Caco-2 (cell line): Measurements from ENCODE around the gene CNTNAP5. TPM values are rescaled to one million over a fixed set of nuclear protein-coding genes. Genes with fewer than 3 reads are reported as not detected.

ENCODE experiments used
- BruUV-seq: library from RNA; stranded (reverse); fragments of 400-500 nt; replicated peaks from 2 replicates; lab custom pipeline; 2021; lab: Mats Ljungman, UMichigan
- CTCF ChIA-PET: fragments of 300-600 bp; sonication (Branson Sonifier 250); formaldehyde crosslinking; loops from one replicate; lab custom pipeline; 2022; ENCODE audit warnings: antibody characterized with exemption; lab: Charles Lee
- POLR2A ChIA-PET: fragments of 300-600 bp; sonication (Branson Sonifier 250); formaldehyde crosslinking; loops from one replicate; lab custom pipeline; 2022; ENCODE audit warnings: antibody characterized with exemption; lab: Charles Lee
- DNase-seq, 2 experiments: peaks; one replicate each; pipeline versions ENCODE4 v3.0.0 to v3.0.0-alpha.2; 2020 to 2022
- H3K27me3 ChIP-seq: replicated peaks from 2 replicates; pipeline ENCODE4 v1.6.0; 2011; ENCODE audit warnings: low read length; ENCODE audit not compliant: control insufficient read depth, insufficient read depth
- H3K36me3 ChIP-seq: 2 replicates; pipeline ENCODE4 v1.5.1; 2011; ENCODE audit warnings: low read length; ENCODE audit not compliant: control insufficient read depth, insufficient read depth
- H3K4me1 ChIP-seq: fragments of 250-450 bp; sonication (Bioruptor Pico); 2 replicates; pipeline ENCODE4 v1.5.1; 2020; ENCODE audit warnings: mild to moderate bottlenecking
- H3K4me3 ChIP-seq: 2 replicates; pipeline ENCODE4 v1.5.1; 2011; ENCODE audit warnings: low read depth, mild to moderate bottlenecking, control low read depth, low read length
- H3K9me3 ChIP-seq: fragments of 250-450 bp; sonication (Bioruptor Pico); 2 replicates; pipeline ENCODE4 v1.5.1; 2020; ENCODE audit warnings: mild to moderate bottlenecking, moderate library complexity
- H3K27ac Mint-ChIP-seq: one replicate; pipeline ENCODE4 v1.8.0; 2022; ENCODE audit warnings: mixed read lengths; ENCODE audit not compliant: unreplicated experiment
- H3K27me3 Mint-ChIP-seq: one replicate; pipeline ENCODE4 v1.8.0; 2022; ENCODE audit warnings: mixed read lengths; ENCODE audit not compliant: insufficient read depth, unreplicated experiment
- H3K36me3 Mint-ChIP-seq: one replicate; pipeline ENCODE4 v1.8.0; 2022; ENCODE audit warnings: mild to moderate bottlenecking, mixed read lengths; ENCODE audit not compliant: insufficient read depth, unreplicated experiment
- H3K4me1 Mint-ChIP-seq: one replicate; pipeline ENCODE4 v1.8.0; 2022; ENCODE audit warnings: low read depth, mixed read lengths; ENCODE audit not compliant: unreplicated experiment
- H3K4me3 Mint-ChIP-seq: one replicate; pipeline ENCODE4 v1.8.0; 2022; ENCODE audit warnings: mild to moderate bottlenecking, moderate library complexity, mixed read lengths; ENCODE audit not compliant: unreplicated experiment
- H3K9me3 Mint-ChIP-seq: one replicate; pipeline ENCODE4 v1.8.0; 2022; ENCODE audit warnings: mixed read lengths; ENCODE audit not compliant: unreplicated experiment
- intact Hi-C: fragments of 100-400 bp; cut with micrococcal nuclease; formaldehyde crosslinking; loops from one replicate; pipeline ENCODE4 v1.10.0; 2022; ENCODE audit not compliant: unreplicated experiment
- total RNA-seq: library from RNA; stranded (reverse); gene quantifications from 2 replicates; pipeline ENCODE4 v1.2.3, GENCODE V29; 2022
- TF ChIP-seq, protein P1 (sequence below), 2 experiments: fragments of 200-600 bp in 1 of 2; IDR thresholded peaks; 1 replicate in 1 of 2; 2 replicates in 1 of 2; pipeline versions ENCODE4 v1.5.1 to v1.8.0; 2011 to 2022; ENCODE audit warnings: antibody characterized with exemption in 1 of 2, control low read depth in 1 of 2, inconsistent platforms in 1 of 2, low read depth in 1 of 2, low read length in 1 of 2, mild to moderate bottlenecking in 1 of 2, moderate library complexity in 1 of 2; ENCODE audit not compliant: insufficient read depth in 1 of 2, severe bottlenecking in 1 of 2, unreplicated experiment in 1 of 2

CNTNAP5 gene
- total RNA-seq, 1 experiment from 2014 or later = 0.14 TPM

DNA sequence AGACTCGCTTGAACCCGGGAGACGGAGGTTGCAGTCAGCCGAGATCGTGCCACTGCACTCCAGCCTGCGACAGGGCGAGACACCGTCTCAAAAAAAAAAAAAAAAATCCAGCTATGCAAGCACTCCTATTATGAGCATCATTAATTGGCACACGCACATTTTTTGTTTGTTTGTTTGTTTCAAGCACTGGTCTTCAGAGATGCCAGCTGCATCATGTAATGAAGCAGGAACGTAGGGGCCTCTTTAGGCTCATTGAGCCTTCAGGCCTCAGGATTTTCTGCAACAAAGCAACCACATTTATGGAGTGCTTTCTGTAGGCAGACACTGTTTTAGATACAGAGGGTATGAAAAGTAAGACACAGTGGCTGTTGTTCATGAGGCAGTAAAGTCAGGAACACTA lies 585.8 kb downstream of the CNTNAP5 start:
- Mint-ChIP-seq H3K9me3 (no peaks in the 10 kb centered on the region), H3K36me3 (no peaks in the 10 kb centered on the region), H3K4me1 (no peaks in the 10 kb centered on the region), H3K27ac (no peak overlapping the region), H3K4me3 (no peak overlapping the region), H3K27me3 (no peaks in the 10 kb centered on the region)
- DNase-seq = no peak
- Histone ChIP-seq H3K4me1 (peaks cover 10% of the 10 kb centered on the region), H3K36me3 (no peaks in the 10 kb centered on the region), H3K4me3 (no peak overlapping the region), H3K27me3 (no peaks in the 10 kb centered on the region), H3K9me3 (no peaks in the 10 kb centered on the region)
- TF ChIP-seq, protein P1, sequence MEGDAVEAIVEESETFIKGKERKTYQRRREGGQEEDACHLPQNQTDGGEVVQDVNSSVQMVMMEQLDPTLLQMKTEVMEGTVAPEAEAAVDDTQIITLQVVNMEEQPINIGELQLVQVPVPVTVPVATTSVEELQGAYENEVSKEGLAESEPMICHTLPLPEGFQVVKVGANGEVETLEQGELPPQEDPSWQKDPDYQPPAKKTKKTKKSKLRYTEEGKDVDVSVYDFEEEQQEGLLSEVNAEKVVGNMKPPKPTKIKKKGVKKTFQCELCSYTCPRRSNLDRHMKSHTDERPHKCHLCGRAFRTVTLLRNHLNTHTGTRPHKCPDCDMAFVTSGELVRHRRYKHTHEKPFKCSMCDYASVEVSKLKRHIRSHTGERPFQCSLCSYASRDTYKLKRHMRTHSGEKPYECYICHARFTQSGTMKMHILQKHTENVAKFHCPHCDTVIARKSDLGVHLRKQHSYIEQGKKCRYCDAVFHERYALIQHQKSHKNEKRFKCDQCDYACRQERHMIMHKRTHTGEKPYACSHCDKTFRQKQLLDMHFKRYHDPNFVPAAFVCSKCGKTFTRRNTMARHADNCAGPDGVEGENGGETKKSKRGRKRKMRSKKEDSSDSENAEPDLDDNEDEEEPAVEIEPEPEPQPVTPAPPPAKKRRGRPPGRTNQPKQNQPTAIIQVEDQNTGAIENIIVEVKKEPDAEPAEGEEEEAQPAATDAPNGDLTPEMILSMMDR (IDR thresholded peaks at IDR 0.05; ENCODE audit: insufficient read depth in 1 of 2, low read depth in 1 of 2, low read length in 1 of 2, severe bottlenecking in 1 of 2, unreplicated experiment in 1 of 2) = no peak
- ChIA-PET CTCF (no interaction called here), POLR2A (no interaction called here)
- BruUV-seq = no TSS peak
- intact Hi-C loops = no loop called here

DNA sequence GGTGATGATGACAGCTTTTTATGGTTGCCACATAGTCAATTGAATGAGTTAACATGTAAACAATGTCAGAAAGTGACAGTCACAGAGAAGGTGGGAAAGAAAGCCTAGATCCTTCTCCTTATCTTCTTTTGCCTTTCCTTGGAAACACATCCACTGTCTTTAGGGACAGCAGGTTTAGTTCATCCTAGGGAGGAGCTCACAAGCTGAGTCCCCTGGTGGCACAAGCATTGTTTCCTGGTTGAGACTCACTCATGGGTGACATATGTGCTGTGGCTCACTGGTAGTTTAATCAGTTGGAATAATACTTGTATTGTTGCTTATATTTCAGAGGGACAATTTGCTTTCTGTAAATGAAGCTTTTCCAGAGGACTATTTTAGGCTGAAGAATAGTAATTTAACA lies 598.5 kb downstream of the CNTNAP5 start:
- Histone ChIP-seq H3K36me3 (no peaks in the 10 kb centered on the region), H3K27me3 (no peaks in the 10 kb centered on the region), H3K4me3 (no peak overlapping the region), H3K9me3 (no peaks in the 10 kb centered on the region), H3K4me1 (no peaks in the 10 kb centered on the region)
- Mint-ChIP-seq H3K27ac (no peak overlapping the region), H3K4me3 (no peak overlapping the region), H3K4me1 (no peaks in the 10 kb centered on the region), H3K27me3 (no peaks in the 10 kb centered on the region), H3K36me3 (no peaks in the 10 kb centered on the region), H3K9me3 (no peaks in the 10 kb centered on the region)
- TF ChIP-seq, protein P1 (IDR thresholded peaks at IDR 0.05; ENCODE audit: insufficient read depth in 1 of 2, low read depth in 1 of 2, low read length in 1 of 2, severe bottlenecking in 1 of 2, unreplicated experiment in 1 of 2) = no peak
- ChIA-PET POLR2A (no interaction called here), CTCF (no interaction called here)
- intact Hi-C loops = no loop called here
- DNase-seq = no peak
- no TSS peak for BruUV-seq

DNA sequence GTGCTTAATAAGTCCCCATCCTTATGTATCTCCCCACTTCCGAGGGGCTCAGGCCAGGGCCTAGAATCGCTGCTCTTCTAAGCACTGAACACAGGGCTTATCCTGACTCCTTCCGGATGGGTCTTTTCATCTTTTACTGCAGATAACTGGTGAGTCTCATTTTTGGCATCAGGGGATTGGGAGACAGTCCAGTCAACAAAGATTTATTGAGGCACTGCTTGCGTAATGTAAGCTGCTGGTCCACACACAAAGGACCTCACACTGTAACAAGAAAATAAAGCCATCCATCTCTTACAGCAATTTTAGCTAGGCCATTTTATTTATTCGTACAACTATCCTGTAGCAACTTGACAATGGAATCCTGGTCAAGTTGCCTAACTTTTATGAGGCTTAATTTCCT lies 600.5 kb downstream of the CNTNAP5 start:
- H3K27ac Mint-ChIP-seq = no peak overlapping the region
- intact Hi-C loops = no loop called here
- H3K4me3 Mint-ChIP-seq = no peak overlapping the region
- no peaks in the 10 kb centered on the region for H3K27me3 ChIP-seq
- H3K9me3 Mint-ChIP-seq = no peaks in the 10 kb centered on the region
- no peak overlapping the region for H3K4me3 ChIP-seq
- BruUV-seq = no TSS peak
- ChIA-PET POLR2A (no interaction called here), CTCF (no interaction called here)
- no peaks in the 10 kb centered on the region for H3K27me3 Mint-ChIP-seq
- TF ChIP-seq, protein P1 (IDR thresholded peaks at IDR 0.05; ENCODE audit: insufficient read depth in 1 of 2, low read depth in 1 of 2, low read length in 1 of 2, severe bottlenecking in 1 of 2, unreplicated experiment in 1 of 2) = no peak
- H3K4me1 ChIP-seq = no peaks in the 10 kb centered on the region
- no peaks in the 10 kb centered on the region for H3K36me3 ChIP-seq
- no peaks in the 10 kb centered on the region for H3K36me3 Mint-ChIP-seq
- H3K9me3 ChIP-seq = no peaks in the 10 kb centered on the region
- H3K4me1 Mint-ChIP-seq = no peaks in the 10 kb centered on the region
- no peak for DNase-seq
